K562 (cell line): Measurements from ENCODE around the gene NECTIN2. TPM values are rescaled to one million over a fixed set of nuclear protein-coding genes. Genes with fewer than 3 reads are reported as not detected.

Experiments used
- ATAC-seq: fragments of 200-7000 bp; cut with Tn5 transposase; 3 replicates; pipeline ENCODE4 v1.9.1; 2020; ENCODE audit warnings: moderate library complexity
- BruUV-seq: library from RNA; stranded (reverse); fragments of 400-500 nt; replicated peaks from 2 replicates; lab custom pipeline; 2021; lab: Mats Ljungman, UMichigan
- CTCF ChIA-PET: fragments of 300-600 bp; formaldehyde crosslinking; extraction: SDS; loops from one replicate; lab custom pipeline; 2021; ENCODE audit warnings: low intra/inter-chr PET ratio; lab: Yijun Ruan, JAX
- POLR2A ChIA-PET: fragments of 300-600, 350-650 bp; sonication (Branson Sonifier 250); formaldehyde crosslinking; extraction: SDS; loops from one replicate; lab custom pipeline; 2021; ENCODE audit warnings: antibody characterized with exemption, inconsistent platforms; lab: Yijun Ruan, JAX
- DNase-seq, 4 experiments: peaks; one replicate each; pipeline versions ENCODE4 v3.0.0 to v3.0.0-alpha.2; 2011 to 2018; ENCODE audit warnings: low spot score in 3 of 4, mixed read lengths in 3 of 4; ENCODE audit errors: extremely low read depth in 1 of 4
- FAIRE-seq: peaks from 2 replicates; lab custom pipeline; 2011; peaks lifted over from hg19 to GRCh38; lab: Jason Lieb, UNC
- H2AFZ ChIP-seq: 2 replicates; pipeline ENCODE4 v1.6.0; 2011; ENCODE audit warnings: low read depth, low read length, control low read depth, inconsistent platforms
- H3K27ac ChIP-seq: fragments of 200-600 bp; 3 replicates; pipeline ENCODE4 v1.8.0; 2011; ENCODE audit warnings: low read depth, mild to moderate bottlenecking, control low read depth, inconsistent platforms, low read length, moderate library complexity, mixed read lengths; ENCODE audit errors: extremely low read depth
- H3K27me3 ChIP-seq, 2 experiments: fragments of 300-600 bp in 1 of 2; 2 replicates in 1 of 2; 3 replicates in 1 of 2; pipeline versions ENCODE4 v1.6.0 to v1.8.0; 2011; ENCODE audit warnings: inconsistent platforms in 2 of 2, low read length in 2 of 2, mild to moderate bottlenecking in 1 of 2, mixed read lengths in 1 of 2, moderate library complexity in 1 of 2; ENCODE audit not compliant: control insufficient read depth in 2 of 2, insufficient read depth in 2 of 2
- H3K36me3 ChIP-seq: fragments of 300-600 bp; 3 replicates; pipeline ENCODE4 v1.8.0; 2011; ENCODE audit warnings: mild to moderate bottlenecking, low read length, inconsistent platforms; ENCODE audit not compliant: control insufficient read depth, insufficient read depth
- H3K4me1 ChIP-seq, 2 experiments: fragments of 200-600 bp in 1 of 2; replicated peaks in 1 of 2; 2 replicates in 1 of 2; 3 replicates in 1 of 2; pipeline versions ENCODE4 v1.5.1 to v1.8.0; 2011; ENCODE audit warnings: inconsistent platforms in 2 of 2, low read length in 2 of 2, mild to moderate bottlenecking in 1 of 2, mixed read lengths in 1 of 2, moderate library complexity in 1 of 2; ENCODE audit not compliant: control insufficient read depth in 2 of 2, insufficient read depth in 2 of 2
- H3K4me2 ChIP-seq: 2 replicates; pipeline ENCODE4 v1.6.1; 2011; ENCODE audit warnings: low read length, control low read depth, inconsistent platforms, mixed read lengths; ENCODE audit not compliant: insufficient read depth
- H3K4me3 ChIP-seq: fragments of 200-600 bp; sonication (generic), shearing (Covaris generic); 2 replicates; pipeline ENCODE4 v1.5.1; 2016; ENCODE audit warnings: control low read depth, inconsistent platforms
- H3K79me2 ChIP-seq: fragments of 200-600 bp; 3 replicates; pipeline ENCODE4 v1.8.0; 2011; ENCODE audit warnings: low read length, inconsistent platforms; ENCODE audit not compliant: control insufficient read depth, insufficient read depth
- H3K9ac ChIP-seq, 2 experiments: 2 replicates each; pipeline versions ENCODE4 v1.6.0 to v1.6.1; 2011; ENCODE audit warnings: low read depth in 2 of 2, low read length in 2 of 2, control low read depth in 1 of 2, inconsistent platforms in 1 of 2, mild to moderate bottlenecking in 1 of 2, mixed read lengths in 1 of 2; ENCODE audit not compliant: insufficient read depth in 1 of 2
- H3K9me1 ChIP-seq: one replicate; pipeline ENCODE4 v1.6.0; 2011; ENCODE audit warnings: inconsistent platforms, mild to moderate bottlenecking, low read length, moderate library complexity; ENCODE audit not compliant: control insufficient read depth, insufficient read depth
- H3K9me3 ChIP-seq: replicated peaks from 2 replicates; pipeline ENCODE4 v1.5.1; 2011; ENCODE audit warnings: low read depth, low read length, inconsistent platforms; ENCODE audit not compliant: control insufficient read depth, insufficient read depth
- H4K20me1 ChIP-seq: replicated peaks from 2 replicates; pipeline ENCODE4 v1.6.1; 2011; ENCODE audit warnings: low read length, inconsistent platforms, mixed read lengths; ENCODE audit not compliant: control insufficient read depth, insufficient read depth
- BHLHE40 ChIP-seq: IDR thresholded peaks from 2 replicates; pipeline ENCODE4 v1.6.1; 2011; ENCODE audit warnings: low read length, improper control_type of control experiment
- CREBBP ChIP-seq: IDR thresholded peaks from one replicate; pipeline ENCODE4 v1.6.1; 2012; ENCODE audit warnings: low read depth, mild to moderate bottlenecking, control low read depth, inconsistent platforms, low read length
- DPF2 ChIP-seq: fragments of 450-650 bp; IDR thresholded peaks from 2 replicates; pipeline ENCODE4 v1.6.1; 2016
- MAFG ChIP-seq: fragments of 450-650 bp; conservative IDR thresholded peaks from 2 replicates; pipeline ENCODE4 v1.6.1; 2016; ENCODE audit warnings: missing genetic modification characterization, missing compliant biosample characterization
- MTA3 ChIP-seq: fragments of 450-650 bp; formaldehyde crosslinking; IDR thresholded peaks from 2 replicates; pipeline ENCODE4 v1.6.1; 2017; ENCODE audit warnings: mild to moderate bottlenecking, borderline replicate concordance
- PYGO2 ChIP-seq: fragments of 450-650 bp; IDR thresholded peaks from 2 replicates; pipeline ENCODE4 v1.6.1; 2016; ENCODE audit warnings: mild to moderate bottlenecking, missing genetic modification characterization, moderate library complexity, missing compliant biosample characterization
- SUPT5H ChIP-seq: fragments of 450-650 bp; IDR thresholded peaks from 2 replicates; pipeline ENCODE4 v1.6.1; 2016
- U2AF1 ChIP-seq: fragments of 200-400 bp; formaldehyde crosslinking; optimal IDR thresholded peaks from 2 replicates; pipeline ENCODE3; 2017; ENCODE audit warnings: mild to moderate bottlenecking, low read depth, low read length, moderate library complexity
- ZFP36 ChIP-seq: fragments of 150-350 bp; IDR thresholded peaks from 2 replicates; pipeline ENCODE4 v1.6.1; 2018; ENCODE audit warnings: low read length, low read depth; ENCODE audit not compliant: partially characterized antibody
- ZNF165 ChIP-seq: fragments of 250-450 bp; sonication (Bioruptor Pico); IDR thresholded peaks from 2 replicates; pipeline ENCODE4 v1.4.0; 2020; ENCODE audit warnings: borderline replicate concordance
- WGBS: fragments of 100-300 bp; shearing (Covaris generic); methylation state at CpG from one replicate; pipeline ENCODE4 v1.1.6; 2016; ENCODE audit warnings: low coverage, mixed read lengths; ENCODE audit not compliant: insufficient coverage; ENCODE audit errors: missing lambda C conversion rate; 5-methylcytosine and 5-hydroxymethylcytosine counted together
- in situ Hi-C: fragments of 300-500 bp; cut with MboI; formaldehyde crosslinking; loops from 4 replicates; pipeline ENCODE4 v1.15.0; 2018; ENCODE audit warnings: inconsistent platforms, mixed read lengths
- intact Hi-C: fragments of 100-400 bp; cut with micrococcal nuclease; formaldehyde crosslinking; loops from 2 replicates; pipeline ENCODE4 v1.14.2; 2022
- polyA plus RNA-seq, 8 experiments: library from polyadenylated mRNA; depleted of rRNA in 4 of 8; stranded (reverse) in 5 of 8; unstranded in 3 of 8; fragments of >200 nt; fragmentation: Nextera tagmentation in 2 of 8; fragmentation: Illumina TruSeq in 1 of 8; extraction: Ambion mirVana in 2 of 8; extraction: Trizol in 1 of 8; gene quantifications; 2 replicates each; pipeline versions ENCODE4 v1.2.1 to v1.2.3, GENCODE V29; 2011 to 2014; ENCODE audit warnings: inconsistent platforms in 1 of 8, missing spikeins in 1 of 8
- total RNA-seq, 7 experiments: library from RNA; depleted of rRNA in 6 of 7; stranded (reverse); fragments of >200 nt in 6 of 7; fragmentation: Illumina TruSeq in 2 of 7; extraction: Trizol in 2 of 7; gene quantifications; 2 replicates each; pipeline versions ENCODE4 v1.2.1 to v1.2.3, GENCODE V29; 2011 to 2021; ENCODE audit warnings: low replicate concordance in 1 of 7
- TF ChIP-seq, protein P1 (sequence below): fragments of 450-650 bp; formaldehyde crosslinking; IDR thresholded peaks from 2 replicates; pipeline ENCODE4 v1.4.0; 2020; ENCODE audit warnings: mild to moderate bottlenecking, mixed read lengths

NECTIN2 gene
- total and polyA plus RNA-seq, 9 of the 15 experiments (the other 6 are each of a cell fraction or from before 2014, with no cell fraction given), result 3.9 to 94.9 (median 34.9) TPM

GRCh38 chr19:44806291-44806690, 39.8 kb upstream of the NECTIN2 start:
- no peak overlapping the region for H3K4me3 ChIP-seq
- H4K20me1 ChIP-seq, result no peaks in the 10 kb centered on the region
- H3K27me3 ChIP-seq, result peaks cover 14 to 38% of the 10 kb centered on the region in 2 experiments; a peak in 4 of 5 replicates
- ATAC-seq (no peak), DNase-seq (no peak), FAIRE-seq (no peak)
- no peaks in the 10 kb centered on the region for H3K9me1 ChIP-seq
- ChIA-PET POLR2A (interaction anchor here (1.1 kb wide), 1 partner anchor 121 kb away, joined by 3 read pairs; no protein-coding TSS in a partner anchor), CTCF (no interaction called here)
- peaks cover 10 to 17% of the 10 kb centered on the region in 2 experiments; a peak in 4 of 5 replicates for H3K4me1 ChIP-seq
- no peak overlapping the region for H3K27ac ChIP-seq
- H3K9me3 ChIP-seq, result no peaks in the 10 kb centered on the region
- H2AFZ ChIP-seq, result no peak overlapping the region
- no peaks in the 10 kb centered on the region for H3K36me3 ChIP-seq
- no peaks in the 10 kb centered on the region for H3K79me2 ChIP-seq
- in situ Hi-C loops, result no loop called here
- intact Hi-C loops, result no loop called here
- H3K4me2 ChIP-seq, result no peak overlapping the region
- H3K9ac ChIP-seq, result no peak overlapping the region
- WGBS, result 7% methylated on average over 7 of the region's 7 CpGs
- TF ChIP-seq SUPT5H, result no peak
- no TSS peak for BruUV-seq

DNA sequence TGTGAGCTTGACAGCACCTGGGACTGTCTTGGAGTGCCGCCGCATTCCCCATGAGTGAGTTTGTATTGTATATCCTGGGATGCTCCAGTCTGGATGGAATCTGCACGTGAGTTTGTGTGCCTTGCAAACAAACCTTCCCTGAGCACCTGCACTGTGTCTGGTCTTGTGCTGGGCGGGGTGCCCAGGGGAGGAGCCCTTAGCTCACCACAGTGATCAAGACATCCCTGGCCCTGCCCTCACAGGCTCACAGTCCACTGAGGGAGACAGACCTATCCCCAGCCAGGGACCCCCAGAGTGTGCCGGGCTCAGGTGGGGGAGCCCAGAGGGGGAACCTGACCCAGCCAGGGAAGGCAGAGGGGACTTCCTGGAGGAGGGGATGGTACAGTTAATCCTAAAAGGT, 38.9 kb upstream of the NECTIN2 start:
- ChIA-PET POLR2A (interaction anchor here (0.7 to 1.0 kb wide), 2 partner anchors 28 to 40 kb away, joined by 3 to 5 read pairs; no protein-coding TSS in a partner anchor), CTCF (interaction anchor here (1.2 kb wide), 1 partner anchor 84 kb away, joined by 5 read pairs; no protein-coding TSS in a partner anchor)
- Histone ChIP-seq H3K9ac (no peak overlapping the region), H3K4me1 (peaks cover 10 to 19% of the 10 kb centered on the region in 2 experiments; a peak in 4 of 5 replicates), H4K20me1 (no peaks in the 10 kb centered on the region), H3K36me3 (no peaks in the 10 kb centered on the region), H2AFZ (no peak overlapping the region), H3K9me3 (no peaks in the 10 kb centered on the region), H3K79me2 (no peaks in the 10 kb centered on the region), H3K4me2 (no peak overlapping the region), H3K27me3 (peaks cover 14 to 38% of the 10 kb centered on the region in 2 experiments; a peak in 4 of 5 replicates), H3K27ac (no peak overlapping the region), H3K4me3 (no peak overlapping the region), H3K9me1 (no peaks in the 10 kb centered on the region)
- intact Hi-C loops (no loop called here), in situ Hi-C loops (no loop called here)
- TF ChIP-seq, protein P1, sequence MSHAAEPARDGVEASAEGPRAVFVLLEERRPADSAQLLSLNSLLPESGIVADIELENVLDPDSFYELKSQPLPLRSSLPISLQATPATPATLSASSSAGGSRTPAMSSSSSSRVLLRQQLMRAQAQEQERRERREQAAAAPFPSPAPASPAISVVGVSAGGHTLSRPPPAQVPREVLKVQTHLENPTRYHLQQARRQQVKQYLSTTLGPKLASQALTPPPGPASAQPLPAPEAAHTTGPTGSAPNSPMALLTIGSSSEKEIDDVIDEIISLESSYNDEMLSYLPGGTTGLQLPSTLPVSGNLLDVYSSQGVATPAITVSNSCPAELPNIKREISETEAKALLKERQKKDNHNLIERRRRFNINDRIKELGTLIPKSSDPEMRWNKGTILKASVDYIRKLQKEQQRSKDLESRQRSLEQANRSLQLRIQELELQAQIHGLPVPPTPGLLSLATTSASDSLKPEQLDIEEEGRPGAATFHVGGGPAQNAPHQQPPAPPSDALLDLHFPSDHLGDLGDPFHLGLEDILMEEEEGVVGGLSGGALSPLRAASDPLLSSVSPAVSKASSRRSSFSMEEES (CRISPR knock-in tag), result no peak
- TF ChIP-seq PYGO2 (tag), result no peak
- no peak for TF ChIP-seq MAFG
- TF ChIP-seq U2AF1, result no peak
- no peak for TF ChIP-seq ZNF165 (CRISPR knock-in tag)
- no peak for TF ChIP-seq DPF2
- TF ChIP-seq BHLHE40, result peak; percentile 58
- no peak for TF ChIP-seq CREBBP
- TF ChIP-seq ZFP36, result peak; percentile 42
- no peak for TF ChIP-seq MTA3
- DNase-seq (peak in 1 of 4 experiments; percentile 10), FAIRE-seq (no peak), ATAC-seq (0 out of 3 replicates have a peak, but pooled peaks have one; percentile 11)
- WGBS, result 38% methylated on average over 5 of the region's 5 CpGs
- BruUV-seq, result no TSS peak
